ENCODE measurements around the gene NEO1.
A peak's percentile ranks its signal among the peaks of the same experiment; 100 is the strongest.
"Not testable (repeated sequence)": the region's sequence is repeated elsewhere in the genome, so short reads cannot be mapped to it uniquely, and the experiment has no call there.

NEO1 gene

DNA sequence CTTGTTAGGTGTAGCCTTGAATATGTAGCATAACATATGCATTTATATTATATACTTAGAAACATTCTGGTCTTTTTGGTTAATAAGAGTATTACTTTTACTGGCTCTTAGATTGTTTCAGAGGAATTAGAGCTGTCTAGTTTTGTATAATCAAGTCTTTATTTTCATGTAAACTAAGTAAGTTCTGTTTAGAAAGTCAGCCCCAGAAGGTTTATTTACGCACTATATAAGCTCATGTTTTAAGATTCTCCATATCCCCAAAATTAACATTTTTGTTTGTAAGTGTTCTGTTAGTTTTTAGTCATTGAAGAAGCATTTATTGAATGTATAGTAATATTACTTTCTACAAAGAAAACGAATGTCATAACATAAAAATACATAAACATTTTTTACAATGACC lies 158.4 kb downstream of the NEO1 start:
- DNase-seq: no peak

DNA sequence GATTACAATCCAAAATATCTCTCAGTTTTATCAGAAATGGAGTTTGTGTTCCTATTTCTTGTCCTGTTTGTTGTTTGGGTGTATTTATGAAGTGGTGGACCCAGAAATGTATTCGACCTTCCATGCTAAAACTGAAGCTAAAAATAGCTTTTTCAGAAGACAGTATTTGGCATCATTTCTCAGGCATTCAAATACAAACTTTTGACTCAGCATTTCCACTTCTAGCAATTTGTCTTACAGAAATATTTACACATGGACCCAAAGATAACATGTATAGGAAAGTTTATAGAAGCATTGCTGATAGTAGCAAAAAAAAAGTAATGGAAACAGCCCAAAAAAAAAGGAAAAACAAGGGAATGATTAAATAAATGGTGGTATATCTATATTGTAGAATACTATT lies 160.2 kb downstream of the NEO1 start:
- no peak for DNase-seq

DNA sequence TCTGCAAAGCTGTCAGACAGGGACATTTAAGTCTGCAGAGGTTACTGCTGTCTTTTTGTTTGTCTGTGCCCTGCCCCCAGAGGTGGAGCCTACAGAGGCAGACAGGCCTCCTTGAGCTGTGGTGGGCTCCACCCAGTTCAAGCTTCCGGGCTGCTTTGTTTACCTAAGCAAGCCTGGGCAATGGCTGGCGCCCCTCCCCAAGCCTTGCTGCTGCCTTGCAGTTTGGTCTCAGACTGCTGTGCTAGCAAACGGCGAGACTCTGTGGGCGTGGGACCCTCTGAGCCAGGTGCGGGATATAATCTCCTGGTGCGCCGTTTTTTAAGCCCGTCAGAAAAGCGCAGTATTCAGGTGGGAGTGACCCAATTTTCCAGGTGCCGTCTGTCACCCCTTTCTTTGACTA lies 169.2 kb downstream of the NEO1 start:
- DNase-seq: not testable (repeated sequence)

DNA sequence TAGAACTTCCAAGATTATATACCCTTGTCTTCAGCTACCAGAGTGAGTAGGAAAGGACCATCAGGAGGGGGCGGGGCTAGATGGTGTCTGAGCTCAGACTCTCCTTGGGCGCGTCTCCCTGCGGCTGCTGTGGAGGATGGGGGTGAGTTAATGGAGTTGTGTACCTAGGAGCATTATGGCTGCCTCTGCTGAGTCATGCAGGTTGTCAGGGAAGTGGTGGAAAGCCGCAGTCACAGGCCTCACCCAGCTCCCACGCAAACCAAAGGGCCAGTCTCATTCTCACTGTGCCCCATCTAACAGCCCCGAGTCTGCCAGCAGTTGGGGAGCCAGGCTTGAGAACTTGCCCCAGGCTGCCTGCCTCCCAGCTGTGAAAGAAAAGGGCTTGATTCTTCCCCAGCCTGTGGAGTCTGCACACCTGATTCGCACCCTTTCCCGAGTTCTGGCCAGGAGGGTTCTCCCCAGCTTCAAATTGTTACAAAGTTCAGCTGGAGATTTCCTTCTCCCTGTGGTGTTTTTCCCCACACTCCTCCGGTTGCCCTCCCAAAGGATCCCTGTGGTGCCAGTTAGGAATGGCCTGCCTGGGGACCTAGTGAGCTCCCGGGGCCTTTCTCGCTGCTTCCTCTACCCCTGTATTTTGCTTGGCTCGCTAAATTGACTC lies 173.2 kb downstream of the NEO1 start:
- DNase-seq: no peak

DNA sequence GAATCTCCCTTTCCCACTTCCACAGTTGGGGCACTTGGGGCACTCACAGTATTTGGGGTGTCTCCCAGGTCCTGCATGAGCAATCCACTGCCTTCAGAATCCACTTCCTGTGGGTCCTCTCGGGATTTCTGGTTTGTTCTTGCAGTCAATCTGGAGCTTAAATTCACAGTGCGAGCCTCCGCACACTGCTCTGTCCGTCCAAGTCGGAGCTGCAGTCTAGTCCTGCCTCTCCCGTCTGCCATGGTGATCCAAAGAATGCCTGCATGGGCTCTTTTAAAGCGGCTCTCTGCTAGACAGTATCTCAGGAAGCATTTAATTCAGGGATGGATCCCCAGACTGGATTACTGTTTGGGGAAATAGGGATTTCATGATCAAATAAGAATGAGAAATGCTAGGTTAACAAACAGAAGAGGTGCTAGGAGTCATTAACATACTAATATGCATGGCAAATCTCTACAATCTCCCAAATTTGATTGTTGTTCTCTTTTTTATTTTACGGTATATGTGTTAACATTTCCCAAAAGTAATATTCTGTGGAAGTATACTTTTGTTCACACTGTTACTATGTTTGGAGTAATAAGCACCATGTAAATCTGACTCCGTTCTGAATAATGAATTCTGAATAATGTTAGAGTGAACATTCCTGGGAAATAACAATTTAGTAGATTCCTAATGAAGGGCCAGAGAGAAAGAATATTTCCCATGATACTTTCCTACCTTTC lies 174.0 kb downstream of the NEO1 start:
- no peak for DNase-seq

DNA sequence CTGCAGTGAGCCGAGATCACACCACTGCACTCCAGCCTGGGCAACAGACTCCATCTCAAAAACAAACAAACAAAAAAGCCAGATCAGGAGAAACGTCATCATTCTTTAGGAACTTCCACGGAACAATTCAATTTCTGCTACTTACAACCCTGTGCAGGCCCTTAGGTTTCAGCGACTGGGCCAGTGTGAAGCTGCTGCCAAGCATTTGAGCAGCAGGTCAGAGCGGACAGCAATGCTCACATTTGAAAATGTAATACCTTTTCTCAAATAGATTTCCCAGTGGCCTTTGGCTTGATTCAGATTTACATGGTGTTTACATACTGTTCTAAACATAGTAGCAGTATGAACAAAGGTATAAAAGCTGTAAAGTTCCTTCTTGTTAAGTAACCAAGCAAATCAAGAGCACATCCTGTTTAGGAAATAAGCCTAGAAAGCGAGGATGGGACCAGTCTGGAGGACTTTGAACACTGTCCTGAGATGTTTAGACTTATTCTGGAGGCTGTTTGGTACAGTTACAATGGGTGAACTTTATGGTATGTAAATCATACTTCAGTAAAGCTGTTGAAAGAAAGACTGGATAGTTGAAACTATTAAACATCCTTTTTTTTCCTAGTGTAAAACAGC lies 175.3 kb downstream of the NEO1 start:
- no peak for DNase-seq

DNA sequence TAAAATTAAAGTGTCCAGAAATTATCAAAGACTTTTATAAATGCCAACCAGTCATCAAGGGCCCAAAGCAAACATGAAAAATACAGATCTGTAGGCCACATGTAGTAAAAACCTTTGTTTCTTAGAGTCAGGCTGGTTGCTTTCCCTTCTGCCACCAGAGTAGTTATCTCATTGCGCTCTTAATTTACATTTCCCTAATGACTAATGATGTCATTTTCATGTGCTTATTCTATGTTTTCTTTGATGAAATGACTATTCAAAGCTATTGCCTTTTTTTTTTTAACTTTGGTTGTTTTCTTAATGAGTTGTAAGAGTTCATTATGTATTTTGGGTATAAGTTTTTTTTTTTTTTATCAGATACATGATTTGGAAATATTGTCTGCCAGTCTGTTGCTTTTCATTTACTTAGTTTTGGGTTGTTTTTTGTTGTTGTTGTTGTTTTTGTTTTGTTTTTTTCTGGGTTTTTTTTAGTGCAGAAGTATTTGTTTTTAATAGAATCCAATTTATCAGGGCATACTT lies 175.9 kb downstream of the NEO1 start:
- DNase-seq: no peak

DNA sequence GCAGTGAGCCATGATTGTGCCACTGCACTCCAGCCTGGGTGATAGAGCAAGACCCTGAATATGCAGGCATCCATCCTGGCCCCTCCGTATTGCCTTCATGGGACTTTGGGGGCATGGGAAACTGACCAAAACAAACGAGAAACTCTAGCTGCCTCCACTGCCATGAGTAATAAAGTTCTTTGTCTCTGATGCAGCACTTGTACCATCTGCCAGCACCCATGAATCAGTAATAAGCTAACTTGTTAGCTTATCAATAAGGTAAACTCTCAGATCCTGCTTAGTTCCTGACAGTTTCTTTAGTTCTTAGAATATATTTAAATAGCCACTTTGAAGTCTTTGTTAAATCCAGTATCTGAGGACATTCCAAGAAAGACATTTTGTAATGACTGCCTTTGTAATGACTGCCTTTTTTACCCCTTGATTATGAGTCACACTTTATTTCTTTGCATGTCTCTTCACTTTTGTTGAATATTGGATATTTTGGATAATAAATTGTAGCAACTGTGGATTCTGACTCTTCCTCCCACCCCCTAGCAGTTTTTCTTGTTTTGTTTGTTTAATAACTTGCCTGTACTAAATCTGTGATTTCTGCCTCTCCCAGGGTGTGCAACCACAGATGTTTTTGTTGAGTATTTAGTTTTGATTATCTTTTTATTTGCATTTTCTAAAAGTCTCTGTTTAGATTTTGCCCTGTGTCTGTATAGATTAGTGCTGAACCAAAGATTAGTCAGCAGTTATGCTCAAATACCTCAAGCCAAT lies 179.6 kb downstream of the NEO1 start:
- DNase-seq: no peak

DNA sequence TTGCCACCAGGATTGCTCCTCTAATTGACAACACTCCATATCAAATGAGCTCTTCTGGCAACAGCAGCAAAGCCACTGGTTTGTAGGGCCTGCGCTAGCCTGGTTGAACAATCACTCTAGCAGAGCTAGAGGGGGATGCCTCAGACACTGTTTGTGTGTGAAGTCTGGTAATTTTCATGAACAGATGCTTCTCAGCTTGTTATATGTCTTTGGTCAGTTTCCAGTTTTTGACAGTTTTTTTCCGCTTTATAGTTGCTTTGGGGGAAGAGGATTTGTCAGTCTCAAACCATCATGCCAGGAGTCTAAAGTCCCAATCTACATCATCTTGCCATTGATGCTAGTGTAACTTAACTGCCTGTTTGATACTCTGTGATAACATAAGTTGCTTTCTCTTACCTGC lies 180.5 kb downstream of the NEO1 start:
- no peak for DNase-seq

DNA sequence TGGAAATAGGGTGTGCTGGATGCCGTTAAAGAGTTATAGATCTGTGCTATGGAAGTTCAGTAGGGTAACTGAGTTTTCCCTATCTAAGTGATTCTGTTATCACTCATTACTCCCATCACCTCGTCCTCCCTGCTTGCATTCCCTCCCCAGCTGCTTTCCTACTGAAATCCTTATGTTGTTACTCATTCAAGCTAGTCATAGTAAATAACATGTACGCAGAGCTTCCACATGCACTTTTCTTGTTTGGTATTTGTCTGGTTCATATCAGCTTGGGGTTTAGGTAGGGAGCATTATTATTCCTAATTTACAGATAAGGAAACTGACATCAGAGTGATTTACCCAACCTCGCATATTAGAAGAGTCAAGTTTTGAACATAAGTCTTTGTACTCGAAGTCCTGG lies 181.4 kb downstream of the NEO1 start:
- DNase-seq: no peak

DNA sequence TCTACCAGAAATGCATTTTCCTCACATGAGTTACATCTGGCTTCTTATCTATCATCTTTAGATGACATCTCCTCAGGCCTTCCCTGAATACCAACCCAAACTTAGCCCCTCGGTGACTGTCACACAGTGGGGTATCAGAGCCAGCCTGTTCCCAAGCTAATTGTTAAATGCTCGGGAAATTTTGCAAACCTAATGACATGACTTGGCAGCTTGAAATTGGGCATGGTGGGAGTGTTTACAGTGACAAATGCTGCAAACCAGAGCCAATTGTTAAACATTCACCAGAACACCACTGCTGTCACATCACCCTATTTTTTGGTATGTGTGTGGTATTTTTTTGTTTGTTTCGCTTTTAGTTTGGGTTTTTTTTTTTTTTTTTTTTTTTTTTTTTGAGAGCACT lies 185.6 kb downstream of the NEO1 start:
- DNase-seq: no peak

DNA sequence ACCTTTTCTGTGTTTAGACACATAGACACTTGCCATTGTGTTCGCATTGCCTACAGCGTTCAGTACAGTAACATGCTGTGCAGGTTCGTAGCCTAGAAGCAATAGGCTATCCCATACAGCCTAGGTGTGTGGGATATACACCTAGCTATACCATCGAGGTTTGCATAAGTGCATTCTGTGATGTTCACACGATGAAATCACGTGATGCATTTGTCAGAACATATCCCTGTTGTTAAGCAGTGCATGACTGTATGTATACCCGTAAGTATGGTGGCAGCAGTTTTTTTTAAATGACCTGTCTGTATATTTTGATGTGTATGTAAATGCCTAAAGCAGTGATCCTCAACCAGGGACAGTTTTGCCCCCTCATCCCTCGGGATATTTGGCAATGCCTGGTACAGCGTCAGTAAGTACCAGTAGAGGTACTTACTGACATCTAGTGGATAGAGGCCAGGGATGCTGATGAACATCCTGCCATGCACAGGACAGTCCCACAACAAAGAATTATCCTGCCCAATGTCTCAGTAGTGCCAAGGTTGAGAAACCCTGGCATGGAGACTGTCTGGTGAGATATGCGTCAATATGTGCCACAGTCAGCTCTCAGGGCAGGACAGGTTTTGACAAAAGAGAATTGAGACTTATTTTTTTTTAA lies 187.4 kb downstream of the NEO1 start:
- DNase-seq: no peak

DNA sequence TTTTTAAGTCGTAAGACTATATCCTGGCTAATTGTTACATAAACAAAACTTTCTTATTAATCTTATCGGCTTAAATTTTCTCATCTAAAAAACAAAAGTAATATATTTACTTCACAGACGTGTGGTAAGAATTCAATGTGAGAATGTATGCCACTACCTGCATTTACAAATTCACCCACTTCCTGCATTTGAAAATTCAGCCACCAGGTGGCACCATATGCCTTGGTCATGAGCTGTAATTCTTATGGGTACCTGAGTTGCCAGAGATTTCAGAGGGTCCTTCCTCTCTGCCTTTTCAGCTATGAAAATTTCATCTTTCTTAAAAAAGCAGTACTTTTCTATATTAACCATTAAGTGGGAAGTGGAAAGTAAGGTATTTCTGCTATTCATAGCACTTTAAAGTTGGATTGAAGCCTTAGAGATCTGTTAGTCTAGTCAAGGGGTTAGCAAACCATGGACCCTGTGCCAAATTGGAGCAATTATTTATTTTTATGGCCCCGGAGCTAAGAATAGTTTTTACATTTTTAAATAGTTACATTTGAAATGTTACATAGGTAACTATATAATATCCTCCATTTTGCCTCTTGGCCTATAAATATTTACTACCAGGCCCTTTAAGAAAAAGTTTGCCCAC lies 188.7 kb downstream of the NEO1 start:
- DNase-seq: peak; percentile 79

DNA sequence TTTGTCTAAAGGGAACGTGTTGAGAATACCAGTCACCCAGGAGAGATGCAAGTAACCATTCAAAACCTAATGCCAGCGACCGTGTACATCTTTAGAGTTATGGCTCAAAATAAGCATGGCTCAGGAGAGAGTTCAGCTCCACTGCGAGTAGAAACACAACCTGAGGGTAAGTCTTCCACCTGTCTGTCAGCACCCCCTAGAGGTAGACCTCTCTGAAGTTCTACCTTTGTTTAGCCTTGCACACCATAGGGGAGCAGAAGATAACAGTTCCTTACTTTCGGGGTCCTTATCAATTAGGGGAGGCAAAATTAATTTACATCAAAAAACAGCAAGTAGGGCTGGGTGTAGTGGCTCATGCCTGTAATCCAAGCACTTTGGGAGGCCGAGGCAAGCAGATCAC lies 192.1 kb downstream of the NEO1 start:
- peak; percentile 54 for DNase-seq

DNA sequence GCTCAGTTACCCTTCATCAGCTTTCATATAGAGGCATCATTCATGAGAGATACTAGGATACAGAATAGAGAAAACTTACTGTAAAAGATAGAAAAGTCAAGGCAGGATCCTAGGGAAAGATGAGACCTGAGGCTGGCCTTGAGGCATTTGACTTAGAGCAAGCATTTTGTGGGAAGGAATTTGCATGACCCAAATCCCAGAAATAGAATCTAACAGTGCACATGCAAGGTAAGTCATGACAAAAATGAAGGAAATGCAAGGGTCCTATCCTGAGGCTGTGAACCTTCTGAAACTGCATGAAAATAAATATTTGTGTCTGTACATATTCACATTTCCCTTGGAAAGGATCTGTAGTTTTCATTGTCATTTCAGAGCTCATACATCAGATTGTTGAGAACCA lies 194.2 kb downstream of the NEO1 start:
- DNase-seq: no peak

DNA sequence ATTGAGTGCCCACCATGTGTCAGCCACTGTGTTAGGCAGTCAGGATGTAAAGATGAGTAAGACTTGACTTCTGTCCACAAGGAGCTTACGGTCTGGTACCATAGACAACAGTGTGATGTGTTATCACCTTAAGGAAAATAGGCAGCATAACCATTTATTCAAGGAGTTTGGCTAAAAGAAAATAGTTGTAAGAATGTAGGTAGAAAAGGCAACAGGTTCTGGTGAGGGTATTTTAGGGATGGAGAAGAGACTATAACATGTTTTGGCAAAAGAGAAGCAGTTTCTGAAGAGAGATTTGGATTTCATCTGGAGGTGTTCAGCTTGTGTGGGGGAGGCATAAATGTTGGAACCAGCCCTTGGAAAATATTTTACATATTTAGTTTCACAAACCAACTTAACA lies 194.6 kb downstream of the NEO1 start:
- DNase-seq: no peak

DNA sequence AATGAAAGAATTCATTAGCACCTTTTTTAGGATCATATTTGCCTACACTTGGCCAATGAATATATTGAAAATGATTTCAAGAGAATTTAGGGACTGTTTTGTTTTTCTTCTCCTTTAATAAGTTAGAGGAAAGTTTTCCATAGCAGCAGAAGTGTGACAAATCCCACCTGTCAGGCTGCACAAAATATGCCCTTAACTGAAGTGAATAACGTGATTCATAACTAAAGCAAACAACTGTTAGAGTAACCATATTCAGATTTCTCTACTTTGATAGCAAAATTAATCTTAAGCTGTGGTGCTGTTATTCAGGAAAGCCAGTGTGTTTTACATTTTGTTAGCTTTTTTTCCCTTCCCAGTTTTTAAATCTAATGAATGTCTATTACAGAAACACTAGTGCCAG lies 195.1 kb downstream of the NEO1 start:
- DNase-seq: no peak

DNA sequence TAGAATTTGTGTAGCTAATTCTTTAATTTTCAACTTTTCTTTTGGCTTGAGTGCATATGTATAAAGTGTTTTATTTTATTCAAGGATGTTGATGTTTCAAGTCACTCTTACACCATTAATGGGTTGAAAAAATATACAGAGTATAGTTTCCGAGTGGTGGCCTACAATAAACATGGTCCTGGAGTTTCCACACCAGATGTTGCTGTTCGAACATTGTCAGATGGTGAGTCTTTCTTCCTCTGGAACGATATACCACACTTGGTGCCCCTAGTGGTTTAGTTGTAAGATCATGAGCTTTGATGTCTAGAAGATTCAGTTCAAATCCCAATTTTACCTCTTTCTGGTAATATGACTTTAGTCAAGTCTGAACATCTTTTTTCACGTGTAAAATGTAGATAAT lies 197.2 kb downstream of the NEO1 start:
- no peak for DNase-seq

DNA sequence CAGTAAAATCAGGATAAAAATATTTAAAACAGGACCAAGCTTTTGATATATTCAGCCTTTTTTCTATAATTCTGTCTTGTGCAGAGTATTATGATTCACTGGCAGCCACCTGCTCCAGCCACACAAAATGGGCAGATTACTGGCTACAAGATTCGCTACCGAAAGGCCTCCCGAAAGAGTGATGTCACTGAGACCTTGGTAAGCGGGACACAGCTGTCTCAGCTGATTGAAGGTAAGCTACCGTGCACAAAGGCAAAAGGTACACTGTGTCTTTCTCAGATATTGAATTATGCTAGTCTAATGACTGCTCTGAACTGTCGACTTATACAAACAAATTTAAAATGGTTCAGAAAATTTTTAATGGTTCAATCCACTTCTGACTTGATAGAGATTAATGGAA lies 202.3 kb downstream of the NEO1 start:
- no peak for DNase-seq

DNA sequence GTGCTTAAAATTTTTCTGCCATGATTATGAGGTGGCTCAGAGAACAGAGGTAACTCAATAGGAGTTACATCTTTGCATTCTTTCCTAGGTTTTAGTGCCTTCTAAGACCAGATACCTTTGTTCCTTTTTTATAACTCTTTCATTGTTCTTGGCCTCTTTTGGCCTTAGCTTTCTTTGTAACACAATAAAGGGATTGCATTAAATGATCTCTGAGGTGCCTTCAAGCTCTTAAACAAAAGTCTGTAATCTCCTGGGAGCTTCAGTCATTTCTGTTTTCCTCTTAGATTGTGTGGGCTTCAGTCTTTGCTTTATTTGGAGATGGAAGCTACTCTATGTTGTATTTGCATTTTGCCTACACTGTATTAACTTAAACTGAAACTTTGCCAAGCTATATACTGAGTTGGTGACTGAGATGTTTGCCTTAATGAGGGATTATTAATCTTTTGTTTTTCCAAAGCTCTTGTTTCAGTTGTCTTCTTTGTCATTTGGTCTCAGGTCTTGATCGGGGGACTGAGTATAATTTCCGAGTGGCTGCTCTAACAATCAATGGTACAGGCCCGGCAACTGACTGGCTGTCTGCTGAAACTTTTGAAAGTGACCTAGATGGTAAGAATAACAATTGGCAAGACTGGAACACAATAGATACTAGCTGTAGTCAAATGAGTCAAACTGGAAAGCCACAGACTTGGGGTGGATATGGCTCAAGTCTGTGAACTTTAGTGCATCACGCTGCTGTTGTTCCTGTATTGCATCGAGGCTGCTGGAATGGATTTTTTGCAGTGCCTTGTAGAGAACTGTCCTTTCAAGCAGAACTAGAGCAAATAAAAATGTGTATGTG lies 206.2 kb downstream of the NEO1 start:
- DNase-seq: no peak

DNA sequence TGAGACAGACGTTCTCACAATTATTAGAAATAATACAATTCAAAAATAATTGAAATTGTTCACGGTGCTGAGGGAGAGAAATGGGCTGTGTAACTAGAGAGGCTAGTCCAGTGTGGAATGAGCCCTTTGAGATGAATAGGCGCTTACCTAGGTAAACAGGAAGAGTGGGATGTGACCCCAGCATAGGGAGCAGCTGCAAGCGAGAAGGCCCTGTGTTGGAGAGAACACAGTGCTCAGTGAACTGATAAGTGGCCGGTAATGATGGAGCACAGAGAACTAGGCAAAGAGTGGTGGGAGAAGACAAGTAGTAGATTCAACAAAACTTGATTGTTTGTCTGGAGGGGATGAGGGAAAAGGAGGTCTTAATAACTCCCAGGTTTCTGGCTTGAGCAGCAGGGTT lies 212.6 kb downstream of the NEO1 start:
- DNase-seq: no peak
